Body of pancreas (tissue), 4 donors: Measurements from ENCODE around the gene SLC27A1. TPM values are rescaled to one million over a fixed set of nuclear protein-coding genes. Genes with fewer than 3 reads are reported as not detected.

Experiments
- ATAC-seq: fragments of 150-250 bp; one replicate; pipeline ENCODE4 v1.9.1; 2016
- DNase-seq, 4 donors: peaks; one replicate each; pipeline ENCODE4 v3.0.0-alpha.2; 2019
- H3K27ac ChIP-seq, 4 donors: fragments of 200-600 bp; sonication (generic); 1 replicate in 3 of 4; 2 replicates in 1 of 4; pipeline versions ENCODE4 v1.5.1 to v1.6.1; 2016 to 2019; ENCODE audit warnings: mild to moderate bottlenecking in 1 of 4, mixed read lengths in 1 of 4, moderate library complexity in 1 of 4
- H3K27me3 ChIP-seq, 2 donors: fragments of 200-600 bp; sonication (generic); one replicate each; pipeline ENCODE4 v1.6.0; 2016; ENCODE audit warnings: mild to moderate bottlenecking in 1 of 2
- H3K36me3 ChIP-seq, 2 donors: fragments of 200-600 bp; sonication (generic); replicated peaks in 1 of 2; 2 replicates each; pipeline ENCODE4 v1.5.1; 2016; ENCODE audit warnings: low read depth in 2 of 2; ENCODE audit not compliant: insufficient read depth in 1 of 2
- H3K4me1 ChIP-seq: fragments of 200-600 bp; sonication (generic); one replicate; pipeline ENCODE4 v1.6.0; 2016
- H3K4me3 ChIP-seq, 2 donors: fragments of 200-600 bp; sonication (generic); 1 replicate in 1 of 2; 2 replicates in 1 of 2; pipeline ENCODE4 v1.5.1; 2016 to 2019
- H3K9me3 ChIP-seq, 3 donors: fragments of 200-600 bp; sonication (generic); 1 replicate in 2 of 3; 2 replicates in 1 of 3; pipeline ENCODE4 v1.5.1; 2016
- CTCF ChIP-seq, 7 experiments: fragments of 450-650 bp in 4 of 7; fragments of 200-600 bp in 3 of 7; sonication (generic) in 3 of 7; IDR thresholded peaks; one replicate each; pipeline ENCODE4 v1.5.1; 2016 to 2019; ENCODE audit warnings: antibody characterized with exemption in 7 of 7
- POLR2A ChIP-seq, 3 donors: fragments of 450-650 bp; IDR thresholded peaks; one replicate each; pipeline ENCODE4 v1.6.1; 2016; ENCODE audit warnings: antibody characterized with exemption in 3 of 3, mild to moderate bottlenecking in 2 of 3
- WGBS, 2 donors: methylation state at CpG; one replicate each; pipeline ENCODE4 v1.1.5; 2017; 5-methylcytosine and 5-hydroxymethylcytosine counted together
- intact Hi-C: fragments of 100-400 bp; cut with DNase I; formaldehyde crosslinking; loops from one replicate; pipeline ENCODE4 v1.15.1; 2023
- total RNA-seq, 2 donors: library from RNA; depleted of rRNA; stranded (reverse); fragments of >200 nt; gene quantifications; one replicate each; pipeline ENCODE4 v1.1.0, GENCODE V29; 2016

The SLC27A1 gene
- total RNA-seq, 2 donors from 2014 or later: 21.1 to 25.7 TPM

DNA sequence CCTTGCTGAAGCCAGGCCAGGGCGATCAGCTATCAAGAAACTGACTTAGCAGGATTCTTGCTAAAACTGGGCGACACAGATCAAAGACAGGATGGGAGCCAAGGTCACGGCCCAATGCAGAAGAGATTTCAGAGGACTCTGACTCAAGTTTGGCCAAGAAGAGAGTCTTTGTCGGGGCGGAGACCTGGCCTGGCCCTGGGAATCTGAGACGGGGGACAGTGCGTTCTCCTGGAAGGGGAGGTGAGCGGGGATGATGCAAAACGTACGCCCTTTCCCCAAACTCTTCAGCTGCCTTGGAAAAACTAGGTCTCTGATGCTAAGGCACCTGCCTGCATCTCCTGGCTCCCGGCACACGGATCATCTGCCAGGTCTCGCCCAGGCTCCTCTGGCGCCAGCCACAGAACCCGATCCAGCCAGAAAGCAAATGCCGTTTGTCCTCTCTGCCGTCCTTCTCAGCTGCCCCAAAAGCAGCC is 40.6 kb upstream of the SLC27A1 start:
- intact Hi-C loops: no loop called here
- DNase-seq: no peak
- no peaks in the 10 kb centered on the region for H3K27me3 ChIP-seq
- H3K27ac ChIP-seq: no peak overlapping the region
- no peak overlapping the region for H3K4me3 ChIP-seq
- no peak for TF ChIP-seq CTCF (IDR thresholded peaks at IDR 0.05)
- no peak for TF ChIP-seq POLR2A (IDR thresholded peaks at IDR 0.05)
- 58 to 61% methylated on average over 14 to 17 of the region's 17 CpGs for WGBS, 2 donors
- H3K9me3 ChIP-seq: no peaks in the 10 kb centered on the region
- H3K4me1 ChIP-seq: no peaks in the 10 kb centered on the region
- ATAC-seq: no peak
- no peaks in the 10 kb centered on the region for H3K36me3 ChIP-seq

DNA sequence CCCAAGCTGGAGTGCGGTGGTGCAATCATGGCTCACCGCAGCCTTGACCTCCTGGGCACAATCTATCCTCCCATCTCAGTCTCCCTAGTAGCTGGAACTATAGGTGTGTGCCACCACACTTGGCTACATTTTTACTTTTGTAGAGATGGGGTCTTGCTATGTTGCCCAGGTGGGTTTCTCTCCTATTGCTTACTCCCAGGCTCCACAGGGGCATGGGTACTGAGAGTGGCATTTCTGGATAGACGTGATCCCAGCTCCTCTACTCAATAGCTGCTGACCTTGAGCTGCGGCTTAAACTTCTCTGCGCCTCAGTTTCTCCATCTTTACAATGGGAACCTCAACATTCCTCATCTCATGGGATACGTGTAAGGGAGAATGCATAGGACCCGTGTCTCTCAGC is 38.9 kb upstream of the SLC27A1 start:
- H3K27ac ChIP-seq: no peak overlapping the region
- no peak for DNase-seq
- H3K36me3 ChIP-seq: no peaks in the 10 kb centered on the region
- intact Hi-C loops: no loop called here
- TF ChIP-seq POLR2A (IDR thresholded peaks at IDR 0.05) (no peak), CTCF (IDR thresholded peaks at IDR 0.05) (no peak)
- no peak for ATAC-seq
- H3K27me3 ChIP-seq: no peaks in the 10 kb centered on the region
- 86% methylated on average over 5 to 7 of the region's 7 CpGs for WGBS, 2 donors
- no peak overlapping the region for H3K4me3 ChIP-seq
- no peaks in the 10 kb centered on the region for H3K9me3 ChIP-seq
- no peaks in the 10 kb centered on the region for H3K4me1 ChIP-seq

DNA sequence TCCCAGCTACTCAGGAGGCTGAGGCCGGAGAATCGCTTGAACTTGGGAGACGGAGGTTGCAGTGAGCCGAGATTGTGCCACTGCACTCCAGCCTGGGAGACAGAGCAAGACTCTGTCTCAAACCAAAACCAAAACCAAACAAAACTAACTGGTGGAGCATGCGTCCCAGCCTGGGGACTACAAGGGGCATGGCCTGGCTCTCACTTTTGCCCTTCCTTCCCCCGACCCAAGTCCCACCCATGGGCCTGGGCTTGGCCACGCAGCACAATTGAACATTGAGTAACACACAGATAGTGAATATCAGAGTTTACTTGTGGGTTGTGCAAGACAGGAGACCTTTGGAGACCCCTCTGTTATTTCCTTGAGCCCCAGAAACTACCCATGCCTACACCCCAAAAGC is 35.1 kb upstream of the SLC27A1 start:
- Histone ChIP-seq H3K4me3 (no peak overlapping the region), H3K27me3 (no peaks in the 10 kb centered on the region), H3K36me3 (no peaks in the 10 kb centered on the region), H3K27ac (no peak overlapping the region), H3K9me3 (no peaks in the 10 kb centered on the region), H3K4me1 (no peaks in the 10 kb centered on the region)
- DNase-seq (no peak), ATAC-seq (no peak)
- TF ChIP-seq CTCF (IDR thresholded peaks at IDR 0.05) (no peak), POLR2A (IDR thresholded peaks at IDR 0.05) (no peak)
- WGBS, 2 donors: 80 to 86% methylated on average over 7 of the region's 7 CpGs
- intact Hi-C loops: no loop called here

GRCh38 chr19:17436094-17436873 is 34.0 kb upstream of the SLC27A1 start:
- no peaks in the 10 kb centered on the region for H3K4me1 ChIP-seq
- H3K27ac ChIP-seq: no peak overlapping the region
- H3K36me3 ChIP-seq: no peaks in the 10 kb centered on the region
- no peak overlapping the region for H3K4me3 ChIP-seq
- H3K9me3 ChIP-seq: no peaks in the 10 kb centered on the region
- intact Hi-C loops: no loop called here
- ATAC-seq (no peak), DNase-seq (no peak)
- TF ChIP-seq POLR2A (IDR thresholded peaks at IDR 0.05): no peak
- no peak for TF ChIP-seq CTCF (IDR thresholded peaks at IDR 0.05)
- no peaks in the 10 kb centered on the region for H3K27me3 ChIP-seq
- WGBS, 2 donors: 93 to 98% methylated on average over 20 to 25 of the region's 25 CpGs

GRCh38 chr19:17436874-17437267 is 33.5 kb upstream of the SLC27A1 start:
- Histone ChIP-seq H3K4me3 (no peak overlapping the region), H3K27me3 (no peaks in the 10 kb centered on the region), H3K9me3 (no peaks in the 10 kb centered on the region), H3K27ac (no peak overlapping the region), H3K36me3 (no peaks in the 10 kb centered on the region), H3K4me1 (no peaks in the 10 kb centered on the region)
- intact Hi-C loops: no loop called here
- no peak for ATAC-seq
- TF ChIP-seq POLR2A (IDR thresholded peaks at IDR 0.05): no peak
- DNase-seq: no peak
- WGBS, 2 donors: 81 to 82% methylated on average over 6 to 7 of the region's 7 CpGs
